Stimulated activated CD8-positive, alpha-beta memory T cell treated with anti-CD3 and anti-CD28 coated beads, Interleukin-2, amount 100 ng/mL, for 1 hour (primary cell): ENCODE data around the gene SCRT2.

Source experiments
- DNase-seq, 2 donors: peaks; one replicate each; pipeline ENCODE4 v3.0.0-alpha.2; 2020; ENCODE audit warnings: low read depth in 2 of 2

SCRT2 gene

GRCh38 chr20:672963-673602, 2.5 kb downstream of the SCRT2 start:
- DNase-seq, result no peak

- no peak for DNase-seq
These were observed 4.2 kb downstream of the SCRT2 start for GRCh38 chr20:671252-672030.

- no peak for DNase-seq
These were observed 6.0 kb downstream of the SCRT2 start for GRCh38 chr20:669573-669972.

GRCh38 chr20:668638-669037, 7.0 kb downstream of the SCRT2 start:
- DNase-seq, result no peak

- DNase-seq, result no peak
These were observed 7.6 kb downstream of the SCRT2 start for GRCh38 chr20:668050-668449.

- peak; percentile 34 to 53 for DNase-seq
These were observed 8.1 kb downstream of the SCRT2 start for GRCh38 chr20:667351-668034.

GRCh38 chr20:666877-667276, 8.7 kb downstream of the SCRT2 start:
- no peak for DNase-seq

- DNase-seq, result no peak
These were observed 10.3 kb downstream of the SCRT2 start for GRCh38 chr20:665276-665675.

- DNase-seq, result no peak
These were observed 11.0 kb downstream of the SCRT2 start for GRCh38 chr20:664576-664975.

- no peak for DNase-seq
These were observed 11.5 kb downstream of the SCRT2 start for GRCh38 chr20:664151-664550.

- no peak for DNase-seq
These were observed 12.1 kb downstream of the SCRT2 start for GRCh38 chr20:663315-664090.

GRCh38 chr20:662277-663192, 13.1 kb downstream of the SCRT2 start:
- no peak for DNase-seq

- no peak for DNase-seq
These were observed 13.9 kb downstream of the SCRT2 start for GRCh38 chr20:661474-662270.

- no peak for DNase-seq
These were observed 16.8 kb downstream of the SCRT2 start for GRCh38 chr20:658731-659291.

GRCh38 chr20:658202-658601, 17.4 kb downstream of the SCRT2 start:
- DNase-seq, result no peak

- DNase-seq, result no peak
These were observed 19.6 kb downstream of the SCRT2 start for GRCh38 chr20:655726-656624.

- DNase-seq, result no peak
These were observed 21.2 kb downstream of the SCRT2 start for GRCh38 chr20:654417-654750.

- DNase-seq, result no peak
These were observed 21.8 kb downstream of the SCRT2 start for GRCh38 chr20:653590-654416.
